Ecto neural progenitor cell (in vitro differentiated cells): Measurements from ENCODE around the gene LMAN2L.
A peak's percentile ranks its signal among the peaks of the same experiment; 100 is the strongest.

Experiments used
- DNase-seq: peaks from one replicate; pipeline ENCODE4 v3.0.0-alpha.2; 2018; ENCODE audit warnings: low spot score

The LMAN2L gene

DNA sequence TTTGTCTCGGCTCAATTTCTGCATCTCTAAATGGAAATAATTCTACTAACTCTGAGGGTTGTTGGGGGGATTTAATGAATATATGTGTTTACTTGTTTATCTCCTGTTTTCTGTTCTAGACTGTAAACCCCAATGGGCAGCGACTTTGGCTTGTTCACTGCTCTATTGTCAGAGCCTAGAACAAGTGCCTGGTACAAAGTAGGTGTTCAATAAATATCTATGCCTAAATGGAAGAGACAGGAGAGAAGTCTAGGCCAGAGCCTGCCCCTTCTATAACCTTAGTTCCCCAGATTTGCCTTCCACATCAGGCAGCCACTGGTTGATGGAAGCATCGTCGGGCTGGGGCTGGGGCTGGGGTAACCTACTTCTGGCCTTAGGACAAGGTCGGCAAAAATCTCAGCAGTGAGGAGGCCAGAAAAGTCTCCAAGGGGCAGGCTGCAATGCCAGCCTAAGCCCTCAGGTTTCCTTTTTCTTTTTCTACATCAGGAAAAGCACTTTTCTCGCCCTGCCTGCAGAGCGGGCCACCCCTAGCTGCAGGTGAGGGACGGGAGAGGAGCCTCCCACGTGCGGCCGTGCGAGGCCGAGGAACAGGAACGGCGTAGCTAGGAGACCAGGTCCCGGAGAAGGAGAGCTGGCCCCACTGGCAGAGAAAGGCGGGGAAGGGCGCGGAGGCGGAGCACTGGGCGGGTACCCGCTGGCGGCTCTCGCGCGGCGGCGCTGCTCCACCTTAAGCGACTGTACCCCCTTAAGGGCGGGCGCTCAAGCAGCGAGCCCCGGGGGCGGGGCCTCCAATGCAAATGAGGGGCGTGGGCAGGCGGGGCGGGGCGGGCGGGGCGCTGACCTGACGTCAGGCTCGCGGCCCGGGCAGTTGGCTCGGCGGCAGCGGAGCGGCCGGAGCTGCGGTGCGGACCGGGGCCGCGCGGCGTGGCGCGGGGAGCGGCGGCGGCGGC is 20.4 kb upstream of the LMAN2L start, which contains the start of gene CNNM4:
Gene CNNM4, plus strand, starts transcription at position 867 of the 950 bp plus-strand sequence. CDS start 98 bp downstream, outside the sequence.
- DNase-seq: peak; percentile 97

DNA sequence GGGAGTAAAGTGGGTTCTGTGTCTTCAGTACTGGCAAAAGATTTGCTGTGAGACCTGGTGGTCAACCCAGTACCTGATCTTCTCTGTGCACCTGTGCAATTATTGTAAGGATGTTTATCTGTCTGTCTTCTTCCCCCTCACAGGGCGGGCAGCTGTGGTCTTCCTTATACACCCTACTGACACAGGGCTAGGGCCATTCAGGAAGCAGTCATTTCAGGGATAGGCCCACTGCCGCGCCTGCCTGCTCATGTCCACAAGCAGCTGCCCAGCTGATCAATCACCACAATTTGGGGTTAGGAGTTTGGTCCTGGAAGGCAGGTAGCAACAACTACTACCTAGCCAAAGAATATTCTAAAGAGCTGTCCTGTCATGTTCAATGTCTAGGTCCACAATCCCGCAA is 19.7 kb upstream of the LMAN2L start:
- no peak for DNase-seq

DNA sequence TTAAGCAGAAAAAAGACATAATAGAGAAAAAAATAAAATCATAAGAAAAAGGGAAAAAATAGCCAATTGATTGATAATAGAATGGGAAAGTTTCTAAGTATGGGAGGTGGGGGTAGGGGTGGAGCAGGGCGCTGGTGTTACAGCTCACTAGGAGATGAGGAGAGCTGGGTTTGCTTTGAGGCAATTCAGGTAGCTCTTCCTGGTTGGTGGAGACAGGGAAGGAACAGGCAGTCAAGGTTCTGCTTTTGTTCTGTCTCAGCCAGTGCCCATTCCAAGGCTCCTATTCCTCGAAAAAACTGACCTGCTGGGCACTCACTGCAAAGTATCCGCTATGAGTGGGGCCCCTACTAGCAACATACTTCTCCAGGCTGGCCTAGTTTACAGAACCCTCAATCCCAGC is 19.1 kb upstream of the LMAN2L start:
- no peak for DNase-seq

DNA sequence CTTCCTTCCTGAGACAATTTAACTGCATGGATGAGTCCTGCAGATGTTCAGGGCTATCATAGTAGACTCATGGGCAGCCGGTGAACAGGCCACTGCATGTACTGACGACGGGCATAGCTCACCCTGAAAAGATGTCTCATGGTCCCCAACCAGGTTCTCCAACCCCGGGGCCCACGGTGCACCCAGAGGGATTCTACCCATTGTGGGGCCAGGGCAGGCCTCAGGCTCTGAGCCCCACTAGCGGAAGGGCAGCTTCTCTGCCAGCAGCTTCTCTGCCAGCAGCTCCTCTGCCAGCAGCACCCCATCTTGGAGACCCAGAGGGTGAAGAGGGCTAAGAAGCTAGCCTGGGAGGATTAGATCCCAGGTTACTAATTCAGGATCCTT is 17.6 kb upstream of the LMAN2L start:
- DNase-seq: no peak

DNA sequence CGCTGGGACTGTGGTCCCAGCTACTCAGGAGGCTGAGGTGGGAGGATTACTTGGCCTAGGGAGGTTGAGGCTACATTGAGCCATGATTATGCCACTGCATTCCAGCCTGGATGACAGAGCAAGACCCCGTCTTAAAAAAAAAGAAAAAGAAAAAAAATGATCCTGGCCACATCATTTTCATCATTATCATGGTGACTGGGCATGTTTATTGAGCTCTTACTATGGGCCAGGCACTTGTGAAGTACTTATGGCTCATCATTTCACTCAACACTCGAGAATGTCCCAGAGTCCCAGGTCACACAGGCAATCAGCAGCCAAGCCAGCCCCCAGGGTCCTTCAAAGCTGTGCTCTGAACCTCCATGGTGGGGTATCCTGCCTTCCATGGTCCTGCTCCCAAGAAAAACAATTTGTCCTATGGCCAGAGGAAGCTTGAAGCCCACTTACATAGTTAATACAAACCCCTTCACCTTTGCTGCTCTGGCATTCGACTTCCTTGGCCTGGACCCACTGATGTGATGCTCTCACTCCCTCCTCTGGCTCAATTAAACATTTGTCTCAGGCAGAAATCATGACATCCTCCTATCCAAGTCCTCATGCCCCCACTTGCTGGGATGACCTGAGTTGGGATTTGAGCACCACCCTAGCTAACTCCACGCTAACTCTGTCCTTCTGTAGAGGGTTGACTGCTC is 17.1 kb upstream of the LMAN2L start:
- DNase-seq: no peak

DNA sequence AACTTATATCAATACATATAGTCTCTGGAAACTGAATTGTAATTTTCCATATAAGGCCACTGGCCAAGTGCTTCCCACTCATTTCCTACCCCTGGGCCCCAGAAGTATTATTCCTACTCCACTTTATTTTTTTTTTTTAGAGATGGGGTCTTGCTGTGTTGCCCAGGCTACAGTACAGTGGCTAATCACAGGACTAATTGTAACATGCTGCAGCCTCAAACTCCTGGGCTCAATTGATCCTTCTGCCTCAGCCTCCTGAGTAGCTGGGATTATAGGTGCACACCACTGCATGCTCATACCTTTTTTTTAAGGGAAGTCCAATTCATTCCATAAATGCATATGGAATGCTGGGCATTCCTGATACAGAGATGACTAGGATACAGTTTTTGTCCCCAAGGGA is 14.5 kb upstream of the LMAN2L start:
- no peak for DNase-seq

DNA sequence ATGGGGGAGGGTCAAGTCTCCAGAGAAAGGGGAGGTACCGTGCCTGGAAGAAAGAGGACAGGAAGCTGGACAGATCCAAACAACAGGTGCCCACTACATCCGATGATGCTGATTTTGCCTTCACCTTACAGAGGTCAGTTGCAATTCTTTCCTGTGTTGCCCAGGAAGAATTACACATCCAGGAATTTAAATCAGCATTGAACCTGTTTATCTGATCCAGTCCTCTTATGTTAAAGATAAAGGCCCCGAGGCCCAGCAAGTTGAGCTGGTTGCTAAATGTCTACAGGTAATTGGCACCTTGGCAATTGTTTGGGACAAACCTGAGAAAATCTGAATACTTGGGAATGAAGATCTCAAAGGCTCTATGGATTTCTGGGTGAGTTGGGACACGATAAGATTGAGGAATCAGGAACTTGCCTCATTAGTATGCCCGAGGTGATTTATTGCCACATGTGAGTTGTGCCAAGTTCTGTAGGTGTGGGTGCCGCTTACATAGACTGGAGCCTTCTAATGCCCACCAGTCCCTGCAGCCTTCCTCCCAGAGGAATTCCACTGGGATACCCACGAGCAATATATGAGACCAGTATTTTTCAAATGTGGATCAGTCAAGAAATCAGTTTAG is 13.9 kb upstream of the LMAN2L start:
- no peak for DNase-seq

DNA sequence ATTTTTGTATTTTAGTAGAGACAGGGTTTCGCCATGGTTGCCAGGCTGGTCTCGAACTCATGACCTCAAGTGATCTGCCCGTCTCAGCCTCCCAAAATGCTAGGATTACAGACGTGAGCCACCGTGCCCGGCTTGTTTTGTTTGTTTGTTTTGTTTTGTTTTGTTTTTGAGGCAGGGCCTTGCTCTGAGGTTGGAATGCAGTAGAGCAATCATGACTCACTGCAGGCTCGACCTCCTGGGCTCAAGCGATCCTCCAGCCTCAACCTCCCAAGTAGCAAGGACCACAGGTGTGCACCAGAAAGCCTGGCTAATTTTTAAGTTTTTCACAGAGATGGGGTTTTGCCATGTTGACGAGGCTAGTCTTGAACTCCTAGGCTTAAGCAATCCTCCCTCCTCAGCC is 11.9 kb upstream of the LMAN2L start:
- DNase-seq: no peak

DNA sequence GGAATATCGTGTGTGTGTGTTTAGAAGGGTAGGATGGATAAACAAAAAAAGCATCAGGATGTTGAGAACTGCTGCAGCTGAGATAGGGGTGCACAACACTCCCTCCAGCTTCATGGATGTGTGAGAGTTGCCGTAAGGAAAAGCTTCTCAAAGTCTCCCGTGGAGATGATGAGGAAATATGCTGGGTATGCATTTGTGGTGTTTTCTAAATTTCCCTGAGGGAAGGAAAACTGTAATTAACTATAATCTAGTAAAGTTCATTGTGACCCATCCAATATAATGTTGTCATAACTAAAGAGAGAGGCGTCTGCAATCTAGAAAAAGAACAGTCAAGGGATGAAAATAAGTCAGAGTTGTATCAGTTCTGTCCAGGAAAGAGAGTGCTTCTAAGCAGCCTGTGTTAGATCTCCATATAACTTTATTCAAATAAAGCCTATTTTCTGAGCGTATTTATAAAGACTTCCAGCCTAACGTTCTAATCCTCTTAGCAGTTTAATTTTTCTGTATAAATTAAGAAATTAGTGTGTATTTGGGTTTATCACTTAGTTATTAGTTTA is 7.3 kb upstream of the LMAN2L start:
- no peak for DNase-seq

DNA sequence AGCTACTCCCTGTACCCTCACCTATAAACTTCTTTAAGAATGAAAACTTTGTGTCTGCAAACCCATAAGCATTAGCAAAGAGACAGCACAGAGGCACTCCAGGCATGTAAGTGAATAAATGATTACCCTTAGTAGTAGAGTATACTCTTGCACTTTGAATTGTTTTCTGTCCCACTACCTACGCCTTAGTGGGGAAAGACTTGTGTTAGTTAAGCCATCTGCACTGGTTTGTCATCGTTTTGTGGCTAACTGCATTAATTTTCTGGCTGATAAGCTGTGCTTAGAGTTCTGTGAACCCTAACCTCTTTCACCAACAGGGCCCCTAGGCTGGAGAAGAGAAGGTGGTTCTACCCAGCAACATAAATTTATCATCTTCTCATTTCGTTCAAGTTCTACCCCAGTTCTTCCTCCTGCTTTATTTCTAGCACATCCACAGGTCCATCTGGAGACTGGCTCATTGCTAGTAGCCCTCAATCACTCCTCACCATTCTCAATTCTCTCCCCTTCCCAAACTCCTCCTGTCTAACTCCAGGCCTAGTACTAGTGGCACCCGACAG is 710 bp downstream of the LMAN2L start:
- no peak for DNase-seq

DNA sequence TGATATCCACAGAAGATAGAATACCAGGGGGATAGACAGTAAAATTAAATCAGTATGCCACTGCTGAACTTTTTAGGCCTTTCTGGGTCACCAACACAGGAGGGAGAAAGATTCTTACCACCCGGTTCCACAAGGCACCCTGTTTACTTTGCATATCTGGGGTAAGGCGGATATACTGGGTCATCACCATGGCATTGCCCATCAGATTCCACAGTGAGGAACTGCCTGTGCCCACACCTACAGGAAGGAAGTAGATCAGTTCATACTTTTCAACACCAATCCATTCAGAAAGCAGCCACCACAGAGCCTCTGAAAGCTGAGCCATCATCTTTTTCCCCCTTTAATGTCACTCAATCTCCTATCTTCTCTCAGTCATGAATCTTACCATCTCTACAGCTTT is 2.0 kb downstream of the LMAN2L start:
- no peak for DNase-seq

DNA sequence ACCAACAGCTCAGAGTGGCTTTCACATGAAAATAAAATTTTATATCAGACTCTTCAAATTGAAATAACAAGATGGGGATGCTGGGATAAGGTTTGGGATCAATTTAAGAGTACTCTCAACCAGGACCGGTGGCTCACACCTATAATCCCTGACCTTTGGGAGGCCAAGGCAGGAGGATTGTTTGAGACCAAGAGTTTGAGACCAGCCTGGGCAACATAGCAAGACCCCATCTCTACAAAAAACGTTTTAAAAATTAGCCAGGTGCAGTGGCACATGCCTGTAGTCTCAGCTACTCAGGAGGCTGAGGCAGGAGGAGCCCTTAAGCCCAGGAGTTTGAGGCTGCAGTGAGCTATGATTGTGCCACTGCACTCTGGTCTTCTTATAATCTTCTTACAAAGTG is 2.6 kb downstream of the LMAN2L start:
- DNase-seq: no peak

DNA sequence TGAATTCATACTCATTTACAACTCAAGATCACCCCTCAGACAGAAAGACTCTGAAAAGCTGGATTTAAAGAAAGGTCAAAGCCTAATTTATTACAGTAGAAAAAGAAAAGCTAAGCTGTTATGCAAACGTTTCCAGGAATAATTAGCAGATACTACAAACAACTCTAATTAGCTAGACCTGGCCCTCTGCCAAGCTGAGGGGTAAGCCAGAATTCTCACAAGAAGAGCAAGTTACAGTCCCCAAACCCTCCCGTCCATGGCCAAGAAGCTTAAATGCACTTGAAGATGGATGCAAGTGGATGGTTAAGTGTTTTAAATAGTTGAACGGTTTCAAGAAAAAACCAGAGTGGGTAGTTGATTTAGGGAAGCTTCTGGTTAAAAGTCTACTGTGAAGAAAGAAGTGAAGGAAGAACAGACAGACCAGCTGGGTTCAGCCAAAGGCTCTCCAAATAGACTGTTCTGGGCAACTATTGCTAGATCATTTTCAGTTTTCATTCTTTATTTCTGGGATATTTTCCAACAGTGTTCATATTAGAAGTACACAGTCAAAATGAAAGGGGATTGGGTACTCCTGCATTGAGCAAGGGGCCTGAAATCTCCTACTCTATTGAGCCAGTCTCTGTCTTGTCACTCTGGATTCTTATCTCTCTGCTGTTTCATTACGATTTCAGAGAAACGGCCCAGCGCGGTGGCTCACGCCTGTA is 4.8 kb downstream of the LMAN2L start:
- DNase-seq: no peak

DNA sequence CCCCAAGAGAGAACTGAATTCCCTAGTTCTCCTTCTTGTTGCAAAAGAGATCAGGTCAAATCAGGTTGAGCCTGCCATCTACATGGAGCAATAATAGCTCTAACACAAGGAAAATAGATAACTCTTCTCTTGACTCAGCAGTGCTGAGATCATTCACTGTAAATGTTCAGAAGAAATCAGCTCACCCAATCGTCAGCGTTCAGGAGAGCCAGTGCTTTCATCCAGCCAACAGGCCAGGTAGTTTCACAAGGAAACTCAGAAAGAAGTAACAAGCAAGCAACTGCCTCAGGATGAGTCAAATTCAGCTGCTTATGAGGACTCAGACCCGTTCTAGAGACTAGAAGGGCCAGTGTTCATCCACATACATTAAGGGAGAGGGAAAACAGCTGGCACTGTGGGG is 5.9 kb downstream of the LMAN2L start:
- no peak for DNase-seq

DNA sequence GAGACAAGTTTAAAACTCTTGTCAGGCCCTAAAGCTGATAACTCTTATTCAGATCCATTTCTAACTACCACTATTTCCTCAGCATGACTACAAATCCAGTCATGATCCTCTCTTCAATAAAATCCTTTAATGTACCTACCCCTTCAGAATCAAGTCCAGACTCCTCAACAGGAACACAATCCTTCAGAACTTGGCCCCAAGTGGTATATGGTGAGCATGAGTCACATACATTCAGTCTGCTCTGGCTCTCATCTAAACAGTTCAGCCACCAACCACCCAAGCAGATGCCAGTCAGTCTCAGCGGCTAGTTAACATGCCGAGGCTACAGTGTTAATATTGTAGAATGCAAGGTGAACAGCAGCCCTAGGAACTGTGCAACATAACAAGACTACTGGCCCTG is 9.7 kb downstream of the LMAN2L start:
- no peak for DNase-seq

DNA sequence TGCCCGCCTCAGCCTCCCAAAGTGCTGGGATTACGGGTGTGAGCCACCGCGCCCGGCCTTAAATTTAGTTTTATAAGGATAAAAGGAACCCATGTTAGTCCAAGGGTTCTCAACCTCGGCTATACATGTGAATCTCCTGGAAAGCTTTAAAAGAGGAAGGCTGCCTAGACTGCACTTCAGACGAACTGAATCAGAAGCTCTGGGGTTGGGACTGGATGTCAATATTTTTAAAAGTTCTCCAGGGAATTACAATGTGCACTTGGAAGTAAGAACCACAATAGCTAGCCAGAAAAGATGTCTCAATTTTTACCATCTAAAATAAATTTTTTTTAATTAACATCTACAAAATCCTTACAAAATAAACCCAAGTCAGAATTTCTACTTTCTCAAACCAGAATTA is 10.1 kb downstream of the LMAN2L start:
- no peak for DNase-seq

DNA sequence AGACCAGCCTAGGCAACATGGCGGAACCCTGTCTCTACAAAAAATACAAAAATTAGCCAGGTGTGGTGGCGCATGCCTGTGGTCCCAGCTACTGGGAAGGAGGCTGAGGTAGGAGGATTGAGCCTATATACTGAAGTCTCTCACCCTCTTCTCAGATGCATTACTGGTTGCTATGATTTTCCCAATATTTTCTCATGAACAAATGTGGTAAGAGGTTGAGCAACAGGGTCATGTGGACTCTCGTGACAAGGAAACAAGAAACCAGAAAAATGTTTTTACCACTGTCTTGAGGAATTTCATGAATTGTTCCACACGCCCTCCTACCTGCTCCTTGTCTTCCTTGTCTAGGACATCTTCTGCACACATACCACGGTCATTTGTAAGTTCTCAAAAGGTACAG is 12.4 kb downstream of the LMAN2L start:
- no peak for DNase-seq

DNA sequence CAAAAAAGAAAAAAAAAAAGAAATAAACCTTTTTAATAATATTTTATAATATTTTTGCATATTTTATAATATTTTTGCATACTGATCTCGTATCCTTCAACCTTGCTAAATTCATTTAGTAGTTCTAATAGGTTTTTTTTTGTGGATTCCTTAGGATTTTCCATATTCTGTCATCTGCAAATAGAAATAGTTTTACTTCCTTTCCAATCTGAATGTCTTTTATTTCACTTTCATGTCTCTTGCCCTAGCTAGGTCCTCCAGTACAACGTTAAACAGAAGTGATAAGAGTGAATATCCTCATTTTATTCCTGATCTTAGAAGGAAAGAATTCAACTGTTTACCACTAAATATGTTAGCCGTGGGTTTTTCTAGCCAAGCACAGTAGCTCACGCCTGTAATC is 13.7 kb downstream of the LMAN2L start:
- no peak for DNase-seq

DNA sequence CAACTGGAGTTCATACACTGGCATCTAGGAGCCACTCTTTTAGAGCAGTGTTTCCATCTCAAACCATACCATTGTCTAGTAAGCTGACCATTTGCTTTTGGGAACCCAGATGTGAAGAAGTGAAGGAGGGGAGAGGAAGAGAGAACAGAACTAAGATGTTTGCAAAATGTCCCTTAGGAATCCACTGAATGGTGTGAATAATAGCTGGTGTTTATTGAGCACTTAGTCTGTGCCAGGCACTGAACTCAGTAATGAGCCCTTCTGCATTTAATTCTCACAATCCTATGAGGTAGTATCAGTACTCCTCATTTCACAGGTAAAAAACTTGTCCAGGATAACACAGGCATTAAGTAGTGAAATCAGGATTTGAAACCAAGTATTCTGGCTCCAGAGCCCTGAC is 23.5 kb downstream of the LMAN2L start:
- no peak for DNase-seq

DNA sequence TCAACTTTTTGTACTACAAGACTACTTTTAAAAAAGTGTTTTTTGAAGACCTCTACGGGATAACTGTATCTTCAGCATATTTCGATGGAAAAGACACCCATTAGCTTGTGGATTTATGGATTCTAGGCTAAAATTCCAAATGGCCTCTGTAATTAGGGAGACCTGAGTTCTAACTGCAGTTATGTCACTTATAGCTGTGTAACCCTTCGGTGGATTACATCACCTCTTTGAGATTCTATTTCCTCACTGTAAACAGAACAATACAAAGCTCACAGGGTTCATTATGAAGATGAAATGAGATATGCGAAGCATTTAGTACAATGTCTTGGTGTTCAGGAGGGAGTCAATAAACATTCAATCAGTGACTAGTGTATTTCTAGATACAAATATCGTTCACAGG is 24.2 kb downstream of the LMAN2L start:
- no peak for DNase-seq

DNA sequence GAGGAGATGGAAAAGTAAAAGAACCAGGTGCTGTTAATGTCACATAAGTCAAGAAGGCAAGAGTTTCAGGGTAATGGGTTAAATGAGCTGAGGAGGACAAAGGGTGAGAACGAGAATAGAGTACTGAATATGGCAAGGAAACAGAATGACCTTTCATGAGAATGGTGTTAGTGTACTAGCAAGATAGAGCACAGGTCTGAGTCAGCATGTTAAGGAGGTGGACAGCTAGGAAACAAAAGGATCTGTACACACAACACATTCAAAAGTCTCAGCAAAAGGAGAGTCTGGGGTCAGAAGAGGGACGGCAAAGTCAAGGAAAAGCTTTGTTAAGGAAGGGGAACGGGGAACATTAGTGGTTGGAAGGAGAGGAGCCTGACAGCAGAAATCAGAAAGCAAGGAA is 28.9 kb downstream of the LMAN2L start:
- DNase-seq: no peak
